Muscle layer of colon (tissue), 2 donors: ENCODE measurements around the gene EXOC3.
"Not testable (repeated sequence)": the region's sequence is repeated elsewhere in the genome, so short reads cannot be mapped to it uniquely, and the experiment has no call there.

Experiments
- H3K27ac ChIP-seq: one replicate; pipeline ENCODE4 v1.7.0; 2013; ENCODE audit warnings: low read depth, mild to moderate bottlenecking, low read length, moderate library complexity
- H3K27me3 ChIP-seq, 2 donors: one replicate each; pipeline ENCODE4 v1.7.0; 2013; ENCODE audit warnings: low read length in 2 of 2, mild to moderate bottlenecking in 2 of 2; ENCODE audit not compliant: insufficient read depth in 2 of 2, control insufficient read depth in 1 of 2
- H3K36me3 ChIP-seq: one replicate; pipeline ENCODE4 v1.7.0; 2013; ENCODE audit warnings: mild to moderate bottlenecking, low read length; ENCODE audit not compliant: insufficient read depth
- H3K4me1 ChIP-seq: one replicate; pipeline ENCODE4 v1.7.0; 2013; ENCODE audit warnings: mild to moderate bottlenecking, low read length; ENCODE audit not compliant: insufficient read depth
- H3K4me3 ChIP-seq, 2 donors: one replicate each; pipeline ENCODE4 v1.7.0; 2013; ENCODE audit warnings: low read length in 2 of 2, low read depth in 1 of 2, mild to moderate bottlenecking in 1 of 2, moderate library complexity in 1 of 2
- H3K9ac ChIP-seq: one replicate; pipeline ENCODE4 v1.7.0; 2013; ENCODE audit warnings: low read length
- H3K9me3 ChIP-seq: one replicate; pipeline ENCODE4 v1.7.0; 2013; ENCODE audit warnings: mild to moderate bottlenecking, low read length
- donor health status: abdominal sarcoma.
- donor health status: Adenocarcinoma of cecum.

Gene EXOC3

GRCh38 chr5:400282-401145 is 42.5 kb upstream of the EXOC3 start:
- Histone ChIP-seq H3K27ac (no peak overlapping the region), H3K36me3 (no peaks in the 10 kb centered on the region), H3K4me1 (peaks cover 12% of the 10 kb centered on the region), H3K9me3 (no peaks in the 10 kb centered on the region), H3K4me3 (peak overlapping the region in 1 of 2 donors; percentile 41), H3K27me3 (no peaks in the 10 kb centered on the region), H3K9ac (no peak overlapping the region)

- Histone ChIP-seq H3K4me1 (peaks cover 12% of the 10 kb centered on the region), H3K27ac (no peak overlapping the region), H3K27me3 (no peaks in the 10 kb centered on the region), H3K9ac (no peak overlapping the region), H3K4me3 (no peak overlapping the region), H3K36me3 (no peaks in the 10 kb centered on the region), H3K9me3 (no peaks in the 10 kb centered on the region)
Observed at GRCh38 chr5:401146-402034, 41.6 kb upstream of the EXOC3 start.

- H3K4me3 ChIP-seq: not testable (repeated sequence)
Observed at GRCh38 chr5:402219-402614, 40.8 kb upstream of the EXOC3 start.

GRCh38 chr5:402615-403359 is 40.2 kb upstream of the EXOC3 start:
- Histone ChIP-seq H3K36me3 (no peaks in the 10 kb centered on the region), H3K9ac (no peak overlapping the region), H3K4me1 (peaks cover 12% of the 10 kb centered on the region), H3K27ac (no peak overlapping the region), H3K4me3 (no peak overlapping the region), H3K9me3 (no peaks in the 10 kb centered on the region), H3K27me3 (no peaks in the 10 kb centered on the region)

More at GRCh38 chr5:402219-402614, 40.8 kb upstream of the EXOC3 start:
- not testable (repeated sequence) for H3K9me3 ChIP-seq, H3K9ac ChIP-seq, H3K27ac ChIP-seq, H3K36me3 ChIP-seq, H3K27me3 ChIP-seq
- peaks cover 12% of the 10 kb centered on the region for H3K4me1 ChIP-seq

GRCh38 chr5:403995-404394 is 39.0 kb upstream of the EXOC3 start:
- Histone ChIP-seq H3K36me3 (no peaks in the 10 kb centered on the region), H3K9ac (no peak overlapping the region), H3K9me3 (no peaks in the 10 kb centered on the region), H3K27me3 (no peaks in the 10 kb centered on the region), H3K4me1 (peaks cover 12% of the 10 kb centered on the region), H3K4me3 (no peak overlapping the region), H3K27ac (no peak overlapping the region)

GRCh38 chr5:404666-405241 is 38.2 kb upstream of the EXOC3 start:
- no peak overlapping the region for H3K4me3 ChIP-seq
- H3K27me3 ChIP-seq: no peaks in the 10 kb centered on the region
- H3K9ac ChIP-seq: no peak overlapping the region
- no peak overlapping the region for H3K27ac ChIP-seq
- no peaks in the 10 kb centered on the region for H3K9me3 ChIP-seq
- H3K4me1 ChIP-seq: peaks cover 7% of the 10 kb centered on the region
- H3K36me3 ChIP-seq: no peaks in the 10 kb centered on the region

- H3K9me3 ChIP-seq: no peaks in the 10 kb centered on the region
- no peak overlapping the region for H3K9ac ChIP-seq
- H3K27ac ChIP-seq: no peak overlapping the region
- no peak overlapping the region for H3K4me3 ChIP-seq
- no peaks in the 10 kb centered on the region for H3K27me3 ChIP-seq
- no peaks in the 10 kb centered on the region for H3K36me3 ChIP-seq
- H3K4me1 ChIP-seq: peaks cover under 1% of the 10 kb centered on the region
Observed at GRCh38 chr5:405421-405820, 37.6 kb upstream of the EXOC3 start.

GRCh38 chr5:406041-406440 is 36.9 kb upstream of the EXOC3 start:
- Histone ChIP-seq H3K9me3 (no peaks in the 10 kb centered on the region), H3K4me1 (no peaks in the 10 kb centered on the region), H3K36me3 (no peaks in the 10 kb centered on the region), H3K27me3 (no peaks in the 10 kb centered on the region), H3K9ac (no peak overlapping the region), H3K4me3 (no peak overlapping the region), H3K27ac (no peak overlapping the region)

GRCh38 chr5:407051-407450 is 35.9 kb upstream of the EXOC3 start:
- Histone ChIP-seq H3K4me1 (no peaks in the 10 kb centered on the region), H3K4me3 (no peak overlapping the region), H3K27ac (no peak overlapping the region), H3K9me3 (no peaks in the 10 kb centered on the region), H3K36me3 (no peaks in the 10 kb centered on the region), H3K9ac (no peak overlapping the region), H3K27me3 (no peaks in the 10 kb centered on the region)

- no peaks in the 10 kb centered on the region for H3K4me1 ChIP-seq
- H3K27ac ChIP-seq: no peak overlapping the region
- H3K9me3 ChIP-seq: no peaks in the 10 kb centered on the region
- no peaks in the 10 kb centered on the region for H3K27me3 ChIP-seq
- H3K9ac ChIP-seq: no peak overlapping the region
- no peaks in the 10 kb centered on the region for H3K36me3 ChIP-seq
- no peak overlapping the region for H3K4me3 ChIP-seq
Observed at GRCh38 chr5:407801-408268, 35.1 kb upstream of the EXOC3 start.
